Astrocyte (in vitro differentiated cells and primary cell): ENCODE data around the gene PLB1. TPM values are rescaled to one million over a fixed set of nuclear protein-coding genes. Genes with fewer than 3 reads are reported as not detected.
A peak's percentile ranks its signal among the peaks of the same experiment; 100 is the strongest.

Experiments used
- DNase-seq: peaks from one replicate; pipeline ENCODE4 v3.0.0-alpha.2; 2010; ENCODE audit warnings: low read depth
- FAIRE-seq: peaks from 2 replicates; lab custom pipeline; 2011; peaks lifted over from hg19 to GRCh38; lab: Jason Lieb, UNC
- H2AFZ ChIP-seq: 2 replicates; pipeline ENCODE4 v1.6.0; 2012; ENCODE audit warnings: low read depth, low read length, inconsistent platforms
- H3K27ac ChIP-seq: 2 replicates; pipeline ENCODE4 v1.5.1; 2011; ENCODE audit warnings: low read depth, low read length, inconsistent platforms
- H3K27me3 ChIP-seq: 2 replicates; pipeline ENCODE4 v1.6.0; 2011; ENCODE audit warnings: low read length, inconsistent platforms; ENCODE audit not compliant: insufficient read depth
- H3K36me3 ChIP-seq: 2 replicates; pipeline ENCODE4 v1.5.1; 2011; ENCODE audit warnings: low read length, inconsistent platforms; ENCODE audit not compliant: insufficient read depth
- H3K4me1 ChIP-seq: 2 replicates; pipeline ENCODE4 v1.5.1; 2011; ENCODE audit warnings: low read length, inconsistent platforms; ENCODE audit not compliant: insufficient read depth
- H3K4me2 ChIP-seq: 2 replicates; pipeline ENCODE4 v1.6.0; 2012; ENCODE audit warnings: low read length, inconsistent platforms
- H3K4me3 ChIP-seq: 2 replicates; pipeline ENCODE4 v1.5.1; 2011; ENCODE audit warnings: low read depth, mild to moderate bottlenecking, low read length, inconsistent platforms; ENCODE audit not compliant: insufficient read depth
- H3K79me2 ChIP-seq: 2 replicates; pipeline ENCODE4 v1.6.0; 2012; ENCODE audit warnings: mild to moderate bottlenecking, low read length, inconsistent platforms; ENCODE audit not compliant: insufficient read depth
- H3K9ac ChIP-seq: 2 replicates; pipeline ENCODE4 v1.6.0; 2012; ENCODE audit warnings: mild to moderate bottlenecking, low read length, inconsistent platforms
- H3K9me3 ChIP-seq: 2 replicates; pipeline ENCODE4 v1.5.1; 2012; ENCODE audit warnings: low read depth, mild to moderate bottlenecking, low read length, inconsistent platforms; ENCODE audit not compliant: insufficient read depth
- H4K20me1 ChIP-seq: 2 replicates; pipeline ENCODE4 v1.6.0; 2012; ENCODE audit warnings: low read length, inconsistent platforms; ENCODE audit not compliant: insufficient read depth
- H3K27ac Mint-ChIP-seq: one replicate; pipeline ENCODE4 v1.8.0; 2021; ENCODE audit warnings: mild to moderate bottlenecking, mixed read lengths; ENCODE audit not compliant: unreplicated experiment
- H3K27me3 Mint-ChIP-seq: one replicate; pipeline ENCODE4 v1.8.0; 2021; ENCODE audit warnings: low read depth, mixed read lengths; ENCODE audit not compliant: unreplicated experiment
- H3K36me3 Mint-ChIP-seq: one replicate; pipeline ENCODE4 v1.8.0; 2021; ENCODE audit warnings: low read depth, mixed read lengths; ENCODE audit not compliant: unreplicated experiment
- H3K4me1 Mint-ChIP-seq: one replicate; pipeline ENCODE4 v1.8.0; 2021; ENCODE audit warnings: low read depth, mixed read lengths; ENCODE audit not compliant: unreplicated experiment
- H3K4me3 Mint-ChIP-seq: one replicate; pipeline ENCODE4 v1.8.0; 2021; ENCODE audit warnings: mild to moderate bottlenecking, moderate library complexity, mixed read lengths; ENCODE audit not compliant: unreplicated experiment
- H3K9me3 Mint-ChIP-seq: one replicate; pipeline ENCODE4 v1.8.0; 2021; ENCODE audit warnings: mild to moderate bottlenecking, mixed read lengths; ENCODE audit not compliant: unreplicated experiment
- CTCF ChIP-seq: IDR thresholded peaks from 2 replicates; pipeline ENCODE4 v1.5.1; 2011; ENCODE audit warnings: low read depth, mild to moderate bottlenecking, inconsistent platforms, low read length, moderate library complexity; ENCODE audit not compliant: insufficient read depth
- EZH2 ChIP-seq: IDR thresholded peaks from 2 replicates; pipeline ENCODE4 v1.6.1; 2012; ENCODE audit warnings: mild to moderate bottlenecking, low read length, inconsistent platforms; ENCODE audit not compliant: insufficient read depth
- total RNA-seq: library from RNA; stranded (reverse); gene quantifications from 2 replicates; pipeline ENCODE4 v1.2.1, GENCODE V29; 2021

The PLB1 gene
- total RNA-seq, 1 donor from 2014 or later, result 0.98 TPM

- H3K36me3 ChIP-seq, result no peaks in the 10 kb centered on the region
- H3K79me2 ChIP-seq, result no peaks in the 10 kb centered on the region
- peak overlapping the region; percentile 23 for H3K9ac ChIP-seq
- DNase-seq (no peak), FAIRE-seq (no peak)
- no peaks in the 10 kb centered on the region for H3K27me3 ChIP-seq
- peaks cover 44% of the 10 kb centered on the region for H3K4me1 Mint-ChIP-seq
- peaks cover 2% of the 10 kb centered on the region for H3K27me3 Mint-ChIP-seq
- H3K36me3 Mint-ChIP-seq, result peaks cover 2% of the 10 kb centered on the region
- H2AFZ ChIP-seq, result no peak overlapping the region
- H3K4me3 Mint-ChIP-seq, result no peak overlapping the region
- H4K20me1 ChIP-seq, result no peaks in the 10 kb centered on the region
- no peak for TF ChIP-seq EZH2
- no peak for TF ChIP-seq CTCF
- peaks cover 5% of the 10 kb centered on the region for H3K9me3 Mint-ChIP-seq
- peak overlapping the region; percentile 54 for H3K27ac ChIP-seq
- H3K9me3 ChIP-seq, result no peaks in the 10 kb centered on the region
- no peak overlapping the region for H3K4me3 ChIP-seq
- peaks cover 27% of the 10 kb centered on the region for H3K4me1 ChIP-seq
- peak overlapping the region; percentile 88 for H3K27ac Mint-ChIP-seq
- peak overlapping the region; percentile 45 for H3K4me2 ChIP-seq
Observed at GRCh38 chr2:28680657-28681056, 184.8 kb downstream of the PLB1 start.

GRCh38 chr2:28681158-28681571 lies 185.3 kb downstream of the PLB1 start:
- Mint-ChIP-seq H3K36me3 (peaks cover 2% of the 10 kb centered on the region), H3K27ac (peak overlapping the region; percentile 88), H3K4me1 (peaks cover 42% of the 10 kb centered on the region), H3K9me3 (peaks cover 5% of the 10 kb centered on the region), H3K4me3 (peak overlapping the region; percentile 59), H3K27me3 (peaks cover 2% of the 10 kb centered on the region)
- H3K9me3 ChIP-seq, result no peaks in the 10 kb centered on the region
- DNase-seq, result peak; percentile 75
- TF ChIP-seq CTCF (no peak), EZH2 (no peak)
- no peaks in the 10 kb centered on the region for H3K27me3 ChIP-seq
- H3K4me2 ChIP-seq, result peak overlapping the region; percentile 45
- no peak overlapping the region for H2AFZ ChIP-seq
- no peak for FAIRE-seq
- H3K79me2 ChIP-seq, result no peaks in the 10 kb centered on the region
- H3K4me1 ChIP-seq, result peaks cover 27% of the 10 kb centered on the region
- H3K4me3 ChIP-seq, result no peak overlapping the region
- peak overlapping the region; percentile 23 for H3K9ac ChIP-seq
- no peaks in the 10 kb centered on the region for H4K20me1 ChIP-seq
- peak overlapping the region; percentile 54 for H3K27ac ChIP-seq
- H3K36me3 ChIP-seq, result no peaks in the 10 kb centered on the region

- Histone ChIP-seq H3K79me2 (no peaks in the 10 kb centered on the region), H3K9ac (peak overlapping the region; percentile 23), H3K4me3 (no peak overlapping the region), H3K4me1 (peaks cover 27% of the 10 kb centered on the region), H3K9me3 (no peaks in the 10 kb centered on the region), H3K36me3 (no peaks in the 10 kb centered on the region), H2AFZ (no peak overlapping the region), H3K27ac (peak overlapping the region; percentile 54), H3K27me3 (no peaks in the 10 kb centered on the region), H3K4me2 (peak overlapping the region; percentile 45), H4K20me1 (no peaks in the 10 kb centered on the region)
- Mint-ChIP-seq H3K27ac (peak overlapping the region; percentile 88), H3K4me1 (peaks cover 38% of the 10 kb centered on the region), H3K27me3 (peaks cover 2% of the 10 kb centered on the region), H3K9me3 (peaks cover 5% of the 10 kb centered on the region), H3K4me3 (peak overlapping the region; percentile 17), H3K36me3 (peaks cover 2% of the 10 kb centered on the region)
- no peak for TF ChIP-seq EZH2
- no peak for TF ChIP-seq CTCF
- no peak for FAIRE-seq
- DNase-seq, result no peak
Observed at GRCh38 chr2:28681606-28682005, 185.7 kb downstream of the PLB1 start.
